ENCODE results near the gene PLCD3.

PLCD3 gene

GRCh38 chr17:45067637-45068036 lies 64.7 kb downstream of the PLCD3 start:
- no peak for DNase-seq

DNA sequence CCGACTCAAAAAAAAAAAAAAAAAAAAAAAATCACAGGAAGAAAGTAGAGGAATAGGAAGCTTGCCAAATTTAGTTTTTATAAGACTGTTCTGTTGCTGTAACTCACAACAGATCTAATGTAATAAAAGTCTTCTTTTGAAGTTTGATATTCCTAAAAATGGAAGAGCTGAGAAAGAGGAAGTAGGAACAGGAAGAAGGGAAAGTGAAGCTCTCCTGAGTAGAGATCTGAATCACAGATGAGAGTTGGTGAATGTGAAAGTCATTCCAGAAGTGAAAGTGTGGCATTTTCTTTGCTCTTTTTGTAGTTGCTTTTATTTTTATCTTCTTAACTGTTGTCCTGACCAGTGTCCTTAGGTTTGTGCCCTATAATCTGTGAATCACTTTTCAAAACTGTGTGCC lies 69.1 kb downstream of the PLCD3 start:
- peak; percentile 25 to 26 for DNase-seq

GRCh38 chr17:45061606-45062205 lies 70.6 kb downstream of the PLCD3 start:
- no peak for DNase-seq

GRCh38 chr17:45060797-45061605 lies 71.3 kb downstream of the PLCD3 start, which contains the start of gene NMT1:
Gene NMT1 (plus strand): TSS chr17:45061317. CDS start chr17:45061330, 13 bp downstream.
- DNase-seq: peak; percentile 100

GRCh38 chr17:45060382-45060796 lies 71.9 kb downstream of the PLCD3 start:
- DNase-seq: peak in 1 of 2 experiments; percentile 30

Measured in Kasumi-1 (cell line).